Nephron (organoid): Measurements from ENCODE around the gene NEGR1.

Experiments used
- H3K27ac Mint-ChIP-seq, 3 experiments: 2 replicates each; pipeline ENCODE4 v1.8.0; 2020; ENCODE audit warnings: mixed read lengths in 3 of 3, mild to moderate bottlenecking in 2 of 3, moderate library complexity in 1 of 3
- H3K27me3 Mint-ChIP-seq: 2 replicates; pipeline ENCODE4 v1.8.0; 2021; ENCODE audit warnings: low read depth, mild to moderate bottlenecking, moderate library complexity, mixed read lengths
- H3K36me3 Mint-ChIP-seq: 2 replicates; pipeline ENCODE4 v1.8.0; 2020; ENCODE audit warnings: low read depth, mixed read lengths
- H3K4me1 Mint-ChIP-seq: 2 replicates; pipeline ENCODE4 v1.8.0; 2020; ENCODE audit warnings: mixed read lengths
- H3K4me3 Mint-ChIP-seq, 3 experiments: 2 replicates each; pipeline ENCODE4 v1.8.0; 2020; ENCODE audit warnings: mild to moderate bottlenecking in 3 of 3, mixed read lengths in 3 of 3, moderate library complexity in 2 of 3
- H3K9me3 Mint-ChIP-seq: 2 replicates; pipeline ENCODE4 v1.8.0; 2020; ENCODE audit warnings: mixed read lengths
- TF ChIP-seq, protein P1 (sequence below), 3 experiments: fragments of 200-600 bp; sonication (generic); IDR thresholded peaks; one replicate each; pipeline ENCODE4 v1.5.0; 2021; ENCODE audit warnings: antibody characterized with exemption in 3 of 3; ENCODE audit not compliant: unreplicated experiment in 3 of 3

Gene NEGR1

DNA sequence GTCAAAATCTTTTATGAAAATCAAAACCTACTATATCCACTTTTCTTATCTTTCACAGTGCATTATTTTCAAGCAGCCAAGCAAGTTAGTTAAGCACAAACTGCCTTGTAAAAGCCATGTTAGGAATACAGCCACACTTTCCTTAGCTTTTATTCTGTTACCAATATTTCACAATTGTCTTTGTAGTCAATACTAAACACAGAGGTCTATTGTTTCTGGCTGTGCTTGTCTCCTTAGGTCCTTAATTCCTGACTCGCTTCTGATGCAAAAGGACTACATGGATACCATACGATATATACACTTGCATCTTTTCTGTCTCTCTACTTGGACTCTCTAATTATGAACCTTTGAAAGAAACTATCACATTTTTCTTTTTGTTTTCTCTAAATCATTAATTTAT, 331.8 kb downstream of the NEGR1 start:
- Mint-ChIP-seq H3K4me1 (no peaks in the 10 kb centered on the region), H3K27me3 (no peaks in the 10 kb centered on the region), H3K4me3 (no peak overlapping the region), H3K9me3 (peaks cover 2% of the 10 kb centered on the region), H3K36me3 (no peaks in the 10 kb centered on the region), H3K27ac (no peak overlapping the region)
- TF ChIP-seq, protein P1, sequence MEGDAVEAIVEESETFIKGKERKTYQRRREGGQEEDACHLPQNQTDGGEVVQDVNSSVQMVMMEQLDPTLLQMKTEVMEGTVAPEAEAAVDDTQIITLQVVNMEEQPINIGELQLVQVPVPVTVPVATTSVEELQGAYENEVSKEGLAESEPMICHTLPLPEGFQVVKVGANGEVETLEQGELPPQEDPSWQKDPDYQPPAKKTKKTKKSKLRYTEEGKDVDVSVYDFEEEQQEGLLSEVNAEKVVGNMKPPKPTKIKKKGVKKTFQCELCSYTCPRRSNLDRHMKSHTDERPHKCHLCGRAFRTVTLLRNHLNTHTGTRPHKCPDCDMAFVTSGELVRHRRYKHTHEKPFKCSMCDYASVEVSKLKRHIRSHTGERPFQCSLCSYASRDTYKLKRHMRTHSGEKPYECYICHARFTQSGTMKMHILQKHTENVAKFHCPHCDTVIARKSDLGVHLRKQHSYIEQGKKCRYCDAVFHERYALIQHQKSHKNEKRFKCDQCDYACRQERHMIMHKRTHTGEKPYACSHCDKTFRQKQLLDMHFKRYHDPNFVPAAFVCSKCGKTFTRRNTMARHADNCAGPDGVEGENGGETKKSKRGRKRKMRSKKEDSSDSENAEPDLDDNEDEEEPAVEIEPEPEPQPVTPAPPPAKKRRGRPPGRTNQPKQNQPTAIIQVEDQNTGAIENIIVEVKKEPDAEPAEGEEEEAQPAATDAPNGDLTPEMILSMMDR (IDR thresholded peaks at IDR 0.05; ENCODE audit: unreplicated experiment in 3 of 3) = no peak

DNA sequence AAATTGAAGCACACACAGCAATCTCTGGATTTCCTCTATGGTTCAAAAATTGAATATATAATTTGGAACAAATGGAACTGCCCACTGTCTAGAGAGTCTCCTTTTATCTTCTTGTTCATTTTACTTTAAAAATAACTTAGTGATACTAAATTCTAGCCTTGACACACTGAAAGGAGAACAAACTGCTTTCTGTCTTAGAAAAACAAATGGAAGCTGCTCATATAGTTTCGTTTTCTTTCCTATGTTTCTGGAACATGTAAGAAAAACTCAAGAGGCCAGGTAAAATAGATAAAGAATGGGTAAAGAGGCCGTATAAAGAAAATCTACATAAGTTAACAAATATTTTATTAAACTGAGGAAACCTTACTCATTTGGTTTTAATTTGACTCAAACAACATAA, 332.7 kb downstream of the NEGR1 start:
- Mint-ChIP-seq H3K4me1 (no peaks in the 10 kb centered on the region), H3K9me3 (peaks cover 2% of the 10 kb centered on the region), H3K27me3 (no peaks in the 10 kb centered on the region), H3K36me3 (no peaks in the 10 kb centered on the region), H3K4me3 (no peak overlapping the region), H3K27ac (no peak overlapping the region)
- TF ChIP-seq, protein P1 (IDR thresholded peaks at IDR 0.05; ENCODE audit: unreplicated experiment in 3 of 3) = no peak

DNA sequence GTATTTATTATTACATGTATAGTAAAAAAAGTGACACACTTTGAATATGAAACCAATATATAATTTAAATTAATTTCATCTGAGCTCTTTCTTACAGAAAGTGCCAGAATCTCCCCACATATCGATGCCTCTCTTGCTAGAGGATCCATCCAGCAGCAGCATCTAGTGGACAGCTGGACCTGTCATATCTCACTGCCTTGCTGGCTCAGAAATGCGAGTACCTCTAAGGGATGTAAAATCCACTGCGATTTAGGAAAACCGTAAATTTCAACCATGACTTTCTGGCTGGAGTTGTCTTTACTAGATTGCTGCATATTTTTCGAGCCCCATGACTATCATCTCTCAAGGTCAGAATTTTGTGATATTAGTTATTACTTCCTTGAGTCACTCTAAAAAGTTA, 333.8 kb downstream of the NEGR1 start:
- Mint-ChIP-seq H3K36me3 (no peaks in the 10 kb centered on the region), H3K9me3 (peaks cover 2% of the 10 kb centered on the region), H3K27me3 (no peaks in the 10 kb centered on the region), H3K4me3 (no peak overlapping the region), H3K4me1 (peaks cover 4% of the 10 kb centered on the region), H3K27ac (no peak overlapping the region)
- TF ChIP-seq, protein P1 (IDR thresholded peaks at IDR 0.05; ENCODE audit: unreplicated experiment in 3 of 3) = no peak

DNA sequence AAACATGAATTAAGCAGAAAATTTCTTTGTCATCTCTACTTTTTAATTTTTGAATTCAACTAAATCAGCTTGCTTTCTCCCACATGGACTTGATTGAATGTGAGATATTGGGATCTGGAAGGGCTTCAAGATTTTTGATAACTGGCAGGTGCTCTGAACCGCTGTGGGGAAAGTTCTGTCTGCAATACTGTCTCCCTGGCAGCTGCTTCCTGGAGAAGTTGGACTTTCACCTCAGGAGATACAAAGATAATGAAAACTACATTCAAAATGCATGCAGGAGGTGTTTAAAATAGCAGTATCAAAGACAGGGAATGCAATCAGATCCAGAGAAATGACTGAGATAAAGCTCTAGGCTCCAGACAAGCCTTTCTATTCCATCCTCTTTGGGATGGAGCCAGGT, 338.3 kb downstream of the NEGR1 start:
- no peaks in the 10 kb centered on the region for H3K27me3 Mint-ChIP-seq
- H3K9me3 Mint-ChIP-seq = no peaks in the 10 kb centered on the region
- no peak overlapping the region for H3K4me3 Mint-ChIP-seq
- TF ChIP-seq, protein P1 (IDR thresholded peaks at IDR 0.05; ENCODE audit: unreplicated experiment in 3 of 3) = no peak
- H3K4me1 Mint-ChIP-seq = peaks cover 4% of the 10 kb centered on the region
- H3K27ac Mint-ChIP-seq = peak overlapping the region in 1 of 3 experiments; percentile 42
- no peaks in the 10 kb centered on the region for H3K36me3 Mint-ChIP-seq

DNA sequence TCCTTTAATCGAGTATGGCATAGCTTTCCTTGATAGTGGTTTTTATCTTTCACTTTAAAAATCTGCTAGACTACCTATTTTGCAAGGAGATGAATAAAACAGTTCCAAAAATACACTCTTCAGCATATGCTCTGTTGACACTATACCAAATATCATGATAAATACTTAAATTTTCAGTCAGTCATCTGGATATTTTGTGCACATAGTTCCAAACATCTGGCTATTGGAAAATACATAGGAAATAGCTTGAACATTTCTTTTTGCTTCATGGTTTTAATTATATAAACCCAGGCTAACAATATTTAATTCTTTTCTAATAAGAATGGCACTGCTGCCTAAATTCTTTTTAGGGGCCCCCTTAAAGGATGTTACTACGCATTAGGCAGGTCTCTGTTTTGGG, 342.1 kb downstream of the NEGR1 start:
- no peaks in the 10 kb centered on the region for H3K9me3 Mint-ChIP-seq
- TF ChIP-seq, protein P1 (IDR thresholded peaks at IDR 0.05; ENCODE audit: unreplicated experiment in 3 of 3) = no peak
- no peaks in the 10 kb centered on the region for H3K27me3 Mint-ChIP-seq
- peaks cover 4% of the 10 kb centered on the region for H3K4me1 Mint-ChIP-seq
- H3K36me3 Mint-ChIP-seq = no peaks in the 10 kb centered on the region
- H3K4me3 Mint-ChIP-seq = no peak overlapping the region
- no peak overlapping the region for H3K27ac Mint-ChIP-seq

DNA sequence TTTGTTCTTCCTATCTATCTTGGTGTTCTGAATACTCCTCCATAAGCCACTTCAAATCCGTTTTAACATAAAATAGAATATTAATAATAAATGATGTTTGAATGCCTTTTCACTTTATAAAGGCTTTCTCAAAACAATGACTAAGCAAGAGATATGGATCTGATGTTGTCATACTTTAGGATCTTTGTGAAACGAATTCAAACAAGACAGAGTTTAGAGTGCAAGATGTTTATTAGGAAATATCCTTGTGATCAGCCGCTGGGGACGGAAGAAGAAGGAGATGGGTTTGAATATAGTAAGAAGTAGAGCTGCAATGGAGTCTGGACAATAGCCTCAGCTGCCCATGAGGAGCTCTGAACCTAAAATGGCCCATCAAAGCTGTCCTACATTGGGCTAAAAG, 351.8 kb downstream of the NEGR1 start:
- Mint-ChIP-seq H3K27me3 (no peaks in the 10 kb centered on the region), H3K4me3 (no peak overlapping the region), H3K36me3 (no peaks in the 10 kb centered on the region), H3K27ac (no peak overlapping the region), H3K4me1 (no peaks in the 10 kb centered on the region), H3K9me3 (no peaks in the 10 kb centered on the region)
- TF ChIP-seq, protein P1 (IDR thresholded peaks at IDR 0.05; ENCODE audit: unreplicated experiment in 3 of 3) = no peak
